Neural cell (in vitro differentiated cells): Measurements from ENCODE around the gene NKX1-2. TPM values are rescaled to one million over a fixed set of nuclear protein-coding genes. Genes with fewer than 3 reads are reported as not detected.

Experiments used
- H2AFZ ChIP-seq: fragments of 200-600, 300-800 bp; sonication (generic), shearing (Covaris generic); 2 replicates; pipeline ENCODE4 v1.6.0; 2014; ENCODE audit warnings: low read depth, mild to moderate bottlenecking, antibody characterized with exemption, low read length, moderate library complexity
- H3F3A ChIP-seq: fragments of 200-600 bp; shearing (Covaris generic); 2 replicates; pipeline ENCODE4 v1.6.1; 2016; ENCODE audit warnings: mild to moderate bottlenecking, moderate library complexity, mixed read lengths, antibody characterized with exemption, low read length; ENCODE audit not compliant: insufficient read depth, poor library complexity, severe bottlenecking
- H3K27ac ChIP-seq: fragments of 200-600, 300-800 bp; sonication (generic), shearing (Covaris generic); 2 replicates; pipeline ENCODE4 v1.5.1; 2014; ENCODE audit warnings: mild to moderate bottlenecking, low read length, moderate library complexity
- H3K27me3 ChIP-seq: fragments of 300-800, 200-600 bp; sonication (generic), shearing (Covaris generic); 2 replicates; pipeline ENCODE4 v1.6.0; 2014; ENCODE audit warnings: mild to moderate bottlenecking, low read depth, low read length, moderate library complexity; ENCODE audit not compliant: insufficient read depth
- H3K36me3 ChIP-seq: fragments of 300-800, 200-600 bp; sonication (generic), shearing (Covaris generic); 2 replicates; pipeline ENCODE4 v1.5.1; 2014; ENCODE audit warnings: mild to moderate bottlenecking, antibody characterized with exemption, low read length, moderate library complexity; ENCODE audit not compliant: insufficient read depth
- H3K4me2 ChIP-seq: fragments of 300-800, 200-600 bp; sonication (generic), shearing (Covaris generic); 2 replicates; pipeline ENCODE4 v1.6.0; 2014; ENCODE audit warnings: mild to moderate bottlenecking, low read length
- H3K4me3 ChIP-seq: fragments of 300-800, 200-600 bp; sonication (generic), shearing (Covaris generic); 2 replicates; pipeline ENCODE4 v1.5.1; 2014; ENCODE audit warnings: mild to moderate bottlenecking, low read length, moderate library complexity
- H3K79me2 ChIP-seq: fragments of 200-600 bp; shearing (Covaris generic); replicated peaks from 2 replicates; pipeline ENCODE4 v1.6.0; 2014; ENCODE audit warnings: mild to moderate bottlenecking, low read length, moderate library complexity; ENCODE audit not compliant: insufficient read depth
- H3K9ac ChIP-seq: fragments of 300-800, 200-600 bp; sonication (generic), shearing (Covaris generic); 2 replicates; pipeline ENCODE4 v1.6.1; 2016; ENCODE audit warnings: mild to moderate bottlenecking, low read length, mixed read lengths
- H3K9me2 ChIP-seq: fragments of 200-600 bp; shearing (Covaris generic); 2 replicates; pipeline ENCODE4 v1.6.1; 2016; ENCODE audit warnings: mild to moderate bottlenecking, low read length, mixed read lengths; ENCODE audit not compliant: insufficient read depth
- H3K9me3 ChIP-seq: fragments of 200-600, 300-800 bp; sonication (generic), shearing (Covaris generic); 2 replicates; pipeline ENCODE4 v1.6.1; 2016; ENCODE audit warnings: mild to moderate bottlenecking, mixed run types, low read length, moderate library complexity, mixed read lengths
- H4K20me1 ChIP-seq: fragments of 200-600 bp; shearing (Covaris generic); 2 replicates; pipeline ENCODE4 v1.6.1; 2016; ENCODE audit warnings: mild to moderate bottlenecking, mixed run types; ENCODE audit not compliant: insufficient read depth
- EP300 ChIP-seq: fragments of 450-650 bp; conservative IDR thresholded peaks from 2 replicates; pipeline ENCODE4 v1.6.1; 2014; ENCODE audit warnings: antibody characterized with exemption, mild to moderate bottlenecking, moderate library complexity; ENCODE audit not compliant: poor library complexity, severe bottlenecking
- EZH2 ChIP-seq: fragments of 200-600, 300-800 bp; shearing (Covaris generic), sonication (generic); IDR thresholded peaks from 2 replicates; pipeline ENCODE4 v1.6.1; 2014; ENCODE audit warnings: antibody characterized with exemption, low read length, borderline replicate concordance, mild to moderate bottlenecking; ENCODE audit not compliant: insufficient read depth, poor library complexity, severe bottlenecking
- MXI1 ChIP-seq: fragments of 450-650 bp; conservative IDR thresholded peaks from 2 replicates; pipeline ENCODE4 v1.6.1; 2014; ENCODE audit warnings: antibody characterized with exemption, mild to moderate bottlenecking; ENCODE audit not compliant: poor library complexity, severe bottlenecking
- POLR2AphosphoS5 ChIP-seq: IDR thresholded peaks from 2 replicates; pipeline ENCODE4 v1.6.1; 2012
- RAD21 ChIP-seq: fragments of 450-650 bp; conservative IDR thresholded peaks from 2 replicates; pipeline ENCODE4 v1.6.1; 2014; ENCODE audit warnings: antibody characterized with exemption, mild to moderate bottlenecking, moderate library complexity
- SMC3 ChIP-seq: fragments of 450-650 bp; conservative IDR thresholded peaks from 2 replicates; pipeline ENCODE4 v1.6.1; 2014; ENCODE audit warnings: antibody characterized with exemption, mild to moderate bottlenecking, moderate library complexity; ENCODE audit not compliant: poor library complexity
- TAF1 ChIP-seq: IDR thresholded peaks from 2 replicates; pipeline ENCODE4 v1.6.1; 2012; ENCODE audit warnings: low read depth
- polyA plus RNA-seq: library from polyadenylated mRNA; depleted of rRNA; stranded (reverse); fragments of >200 nt; gene quantifications from 2 replicates; pipeline ENCODE4 v1.2.3, GENCODE V29; 2014
- TF ChIP-seq, protein P1 (sequence below): IDR thresholded peaks from 2 replicates; pipeline ENCODE4 v1.6.1; 2012; ENCODE audit warnings: borderline replicate concordance
- TF ChIP-seq, protein P2 (sequence below): fragments of 450-650 bp; IDR thresholded peaks from 2 replicates; pipeline ENCODE4 v1.5.1; 2014; ENCODE audit warnings: antibody characterized with exemption, mild to moderate bottlenecking, moderate library complexity; ENCODE audit not compliant: poor library complexity, severe bottlenecking

The NKX1-2 gene
- polyA plus RNA-seq, 1 donor from 2014 or later = 0.19 TPM

DNA sequence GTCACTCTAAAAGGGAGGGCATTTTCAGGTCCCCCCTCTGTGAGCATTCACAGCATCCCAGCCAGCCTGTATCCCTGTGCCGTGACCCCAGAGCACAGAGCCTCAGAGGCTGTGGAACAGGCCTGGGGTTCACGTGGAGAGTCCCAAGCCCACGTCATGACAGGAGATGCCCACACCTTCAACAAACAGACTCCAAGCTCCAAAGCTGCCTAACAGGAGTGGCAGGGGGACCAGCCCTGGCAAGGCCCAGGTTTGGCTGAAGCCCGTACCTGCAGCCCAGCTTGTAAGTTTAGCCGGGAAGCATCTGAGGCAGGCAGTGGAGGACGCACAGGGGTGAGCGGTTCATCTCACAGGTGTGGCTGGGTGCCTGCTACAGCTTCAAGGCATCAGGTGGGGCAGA is 45.3 kb upstream of the NKX1-2 start:
- Histone ChIP-seq H3K4me3 (no peak overlapping the region), H3K27me3 (no peaks in the 10 kb centered on the region), H3K9me2 (no peaks in the 10 kb centered on the region), H3K36me3 (no peaks in the 10 kb centered on the region), H4K20me1 (no peaks in the 10 kb centered on the region), H2AFZ (no peak overlapping the region), H3K9ac (no peak overlapping the region), H3K27ac (no peak overlapping the region), H3K79me2 (no peaks in the 10 kb centered on the region), H3K9me3 (no peaks in the 10 kb centered on the region), H3F3A (no peaks in the 10 kb centered on the region), H3K4me2 (no peak overlapping the region)
- TF ChIP-seq POLR2AphosphoS5 = no peak
- TF ChIP-seq, protein P1, sequence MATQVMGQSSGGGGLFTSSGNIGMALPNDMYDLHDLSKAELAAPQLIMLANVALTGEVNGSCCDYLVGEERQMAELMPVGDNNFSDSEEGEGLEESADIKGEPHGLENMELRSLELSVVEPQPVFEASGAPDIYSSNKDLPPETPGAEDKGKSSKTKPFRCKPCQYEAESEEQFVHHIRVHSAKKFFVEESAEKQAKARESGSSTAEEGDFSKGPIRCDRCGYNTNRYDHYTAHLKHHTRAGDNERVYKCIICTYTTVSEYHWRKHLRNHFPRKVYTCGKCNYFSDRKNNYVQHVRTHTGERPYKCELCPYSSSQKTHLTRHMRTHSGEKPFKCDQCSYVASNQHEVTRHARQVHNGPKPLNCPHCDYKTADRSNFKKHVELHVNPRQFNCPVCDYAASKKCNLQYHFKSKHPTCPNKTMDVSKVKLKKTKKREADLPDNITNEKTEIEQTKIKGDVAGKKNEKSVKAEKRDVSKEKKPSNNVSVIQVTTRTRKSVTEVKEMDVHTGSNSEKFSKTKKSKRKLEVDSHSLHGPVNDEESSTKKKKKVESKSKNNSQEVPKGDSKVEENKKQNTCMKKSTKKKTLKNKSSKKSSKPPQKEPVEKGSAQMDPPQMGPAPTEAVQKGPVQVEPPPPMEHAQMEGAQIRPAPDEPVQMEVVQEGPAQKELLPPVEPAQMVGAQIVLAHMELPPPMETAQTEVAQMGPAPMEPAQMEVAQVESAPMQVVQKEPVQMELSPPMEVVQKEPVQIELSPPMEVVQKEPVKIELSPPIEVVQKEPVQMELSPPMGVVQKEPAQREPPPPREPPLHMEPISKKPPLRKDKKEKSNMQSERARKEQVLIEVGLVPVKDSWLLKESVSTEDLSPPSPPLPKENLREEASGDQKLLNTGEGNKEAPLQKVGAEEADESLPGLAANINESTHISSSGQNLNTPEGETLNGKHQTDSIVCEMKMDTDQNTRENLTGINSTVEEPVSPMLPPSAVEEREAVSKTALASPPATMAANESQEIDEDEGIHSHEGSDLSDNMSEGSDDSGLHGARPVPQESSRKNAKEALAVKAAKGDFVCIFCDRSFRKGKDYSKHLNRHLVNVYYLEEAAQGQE = no peak
- TF ChIP-seq EP300 = no peak
- no peak for TF ChIP-seq TAF1

DNA sequence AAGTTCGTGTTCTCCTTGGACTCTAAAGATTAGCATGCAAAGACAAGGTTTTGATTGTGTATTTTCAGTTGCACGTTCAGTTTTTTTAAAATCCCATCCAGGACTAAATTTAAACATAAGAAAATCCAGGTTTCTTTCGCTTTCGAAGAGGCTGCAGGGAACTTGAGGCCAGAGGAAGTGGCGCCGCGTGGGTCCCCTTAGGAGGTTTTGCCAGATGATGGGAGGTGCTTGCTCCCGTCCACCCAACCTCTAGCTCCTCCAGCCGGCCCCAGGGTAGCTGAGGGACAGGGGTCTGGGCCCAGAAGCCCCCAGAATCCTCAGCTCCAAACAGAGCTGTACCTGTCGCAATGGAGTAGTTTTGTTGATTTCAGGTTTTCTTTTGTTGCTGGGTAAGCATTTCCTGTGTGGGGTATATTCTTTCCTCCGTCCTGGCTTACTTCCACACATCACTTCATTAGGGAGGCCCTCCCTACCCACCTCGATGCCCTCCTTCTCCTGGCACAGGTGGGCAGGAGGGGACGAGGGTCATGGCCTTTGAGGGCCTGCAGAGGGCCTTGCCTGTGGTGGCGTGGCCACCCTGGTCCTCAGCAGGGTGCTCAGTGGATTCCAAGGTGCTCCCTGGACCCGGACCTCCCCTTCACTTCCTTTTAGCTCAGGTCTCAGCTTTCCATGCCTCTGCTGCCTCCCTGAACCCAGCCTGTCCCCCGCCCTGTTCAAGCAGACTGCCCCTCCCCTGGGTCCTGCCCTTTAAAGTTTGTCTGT is 44.4 kb upstream of the NKX1-2 start:
- Histone ChIP-seq H3K4me3 (no peak overlapping the region), H3K9me3 (no peaks in the 10 kb centered on the region), H3K9me2 (no peaks in the 10 kb centered on the region), H4K20me1 (no peaks in the 10 kb centered on the region), H3K27me3 (no peaks in the 10 kb centered on the region), H2AFZ (no peak overlapping the region), H3K36me3 (no peaks in the 10 kb centered on the region), H3K79me2 (no peaks in the 10 kb centered on the region), H3F3A (no peaks in the 10 kb centered on the region), H3K9ac (no peak overlapping the region), H3K4me2 (no peak overlapping the region), H3K27ac (no peak overlapping the region)
- TF ChIP-seq EZH2 = no peak
- no peak for TF ChIP-seq POLR2AphosphoS5
- no peak for TF ChIP-seq RAD21
- no peak for TF ChIP-seq MXI1
- TF ChIP-seq SMC3 = no peak
- no peak for TF ChIP-seq TAF1
- TF ChIP-seq, protein P2, sequence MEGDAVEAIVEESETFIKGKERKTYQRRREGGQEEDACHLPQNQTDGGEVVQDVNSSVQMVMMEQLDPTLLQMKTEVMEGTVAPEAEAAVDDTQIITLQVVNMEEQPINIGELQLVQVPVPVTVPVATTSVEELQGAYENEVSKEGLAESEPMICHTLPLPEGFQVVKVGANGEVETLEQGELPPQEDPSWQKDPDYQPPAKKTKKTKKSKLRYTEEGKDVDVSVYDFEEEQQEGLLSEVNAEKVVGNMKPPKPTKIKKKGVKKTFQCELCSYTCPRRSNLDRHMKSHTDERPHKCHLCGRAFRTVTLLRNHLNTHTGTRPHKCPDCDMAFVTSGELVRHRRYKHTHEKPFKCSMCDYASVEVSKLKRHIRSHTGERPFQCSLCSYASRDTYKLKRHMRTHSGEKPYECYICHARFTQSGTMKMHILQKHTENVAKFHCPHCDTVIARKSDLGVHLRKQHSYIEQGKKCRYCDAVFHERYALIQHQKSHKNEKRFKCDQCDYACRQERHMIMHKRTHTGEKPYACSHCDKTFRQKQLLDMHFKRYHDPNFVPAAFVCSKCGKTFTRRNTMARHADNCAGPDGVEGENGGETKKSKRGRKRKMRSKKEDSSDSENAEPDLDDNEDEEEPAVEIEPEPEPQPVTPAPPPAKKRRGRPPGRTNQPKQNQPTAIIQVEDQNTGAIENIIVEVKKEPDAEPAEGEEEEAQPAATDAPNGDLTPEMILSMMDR = no peak
- TF ChIP-seq, protein P1 = no peak
